Aorta (tissue), 5 donors: ENCODE measurements around the gene ZDHHC7. TPM values are rescaled to one million over a fixed set of nuclear protein-coding genes. Genes with fewer than 3 reads are reported as not detected.
"Not testable (repeated sequence)": the region's sequence is repeated elsewhere in the genome, so short reads cannot be mapped to it uniquely, and the experiment has no call there.

Source experiments
- ATAC-seq: fragments of 200-7000 bp; cut with Tn5 transposase; one replicate; pipeline ENCODE4 v1.9.1; 2022; ENCODE audit warnings: moderate library complexity; ENCODE audit not compliant: low FRiP score
- DNase-seq, 2 donors: peaks; one replicate each; pipeline ENCODE4 v3.0.0-alpha.2; 2020
- H3K27ac ChIP-seq, 2 donors: one replicate each; pipeline ENCODE4 v1.5.1; 2013; ENCODE audit warnings: low read length in 2 of 2, mild to moderate bottlenecking in 2 of 2, moderate library complexity in 2 of 2, control low read depth in 1 of 2, inconsistent platforms in 1 of 2, low read depth in 1 of 2
- H3K27me3 ChIP-seq, 2 donors: one replicate each; pipeline ENCODE4 v1.6.1; 2013; ENCODE audit warnings: control low read depth in 1 of 2, low read length in 1 of 2, mild to moderate bottlenecking in 1 of 2, moderate library complexity in 1 of 2; ENCODE audit not compliant: insufficient read depth in 2 of 2, control insufficient read depth in 1 of 2
- H3K36me3 ChIP-seq, 2 donors: one replicate each; pipeline ENCODE4 v1.6.1; 2013; ENCODE audit warnings: control low read depth in 1 of 2, low read length in 1 of 2, mild to moderate bottlenecking in 1 of 2; ENCODE audit not compliant: insufficient read depth in 2 of 2, control insufficient read depth in 1 of 2
- H3K4me1 ChIP-seq, 2 donors: one replicate each; pipeline ENCODE4 v1.6.1; 2013; ENCODE audit warnings: low read length in 2 of 2, control low read depth in 1 of 2, mild to moderate bottlenecking in 1 of 2, moderate library complexity in 1 of 2; ENCODE audit not compliant: insufficient read depth in 2 of 2, control insufficient read depth in 1 of 2
- H3K4me3 ChIP-seq, 2 donors: one replicate each; pipeline ENCODE4 v1.5.1; 2013; ENCODE audit warnings: low read length in 2 of 2, control low read depth in 1 of 2, mild to moderate bottlenecking in 1 of 2
- H3K9me3 ChIP-seq: one replicate; pipeline ENCODE4 v1.6.1; 2013; ENCODE audit warnings: mild to moderate bottlenecking, low read length; ENCODE audit not compliant: control insufficient read depth
- WGBS, 2 donors: extraction: QIAGEN DNeasy Blood & Tissue Kit; methylation state at CpG; one replicate each; pipeline ENCODE4 v1.1.7; 2013; 5-methylcytosine and 5-hydroxymethylcytosine counted together
- intact Hi-C, 2 donors: fragments of 100-400 bp; cut with DNase I; formaldehyde crosslinking; loops; one replicate each; pipeline versions ENCODE4 v1.14.2 to v1.15.0; 2022
- polyA plus RNA-seq, 2 donors: library from polyadenylated mRNA; stranded (reverse); fragments of 200-250 nt; gene quantifications; one replicate each; pipeline ENCODE4 v1.2.3, GENCODE V29; 2013
- total RNA-seq, 2 donors: library from RNA; stranded (reverse); fragmentation: NEBNext Ultra II Directional; extraction: Animal tissue kit (Norgen Biotek cat#: 25700); gene quantifications; one replicate each; pipeline ENCODE4 v1.2.1, GENCODE V29; 2021
- donor health status: healthy with polysubstance abuse.
- donor health status: Bipolar disorder and iron deficiency.
- donor health status: DM: no; HTN: no; CAD: no.
- donor health status: DM: no; HTN: no; CAD: no.
- donor health status: DM: yes; HTN: yes; CAD: no.

Gene ZDHHC7
- total and polyA plus RNA-seq, 4 donors, result 11.4 to 57.0 (median 36.1) TPM

DNA sequence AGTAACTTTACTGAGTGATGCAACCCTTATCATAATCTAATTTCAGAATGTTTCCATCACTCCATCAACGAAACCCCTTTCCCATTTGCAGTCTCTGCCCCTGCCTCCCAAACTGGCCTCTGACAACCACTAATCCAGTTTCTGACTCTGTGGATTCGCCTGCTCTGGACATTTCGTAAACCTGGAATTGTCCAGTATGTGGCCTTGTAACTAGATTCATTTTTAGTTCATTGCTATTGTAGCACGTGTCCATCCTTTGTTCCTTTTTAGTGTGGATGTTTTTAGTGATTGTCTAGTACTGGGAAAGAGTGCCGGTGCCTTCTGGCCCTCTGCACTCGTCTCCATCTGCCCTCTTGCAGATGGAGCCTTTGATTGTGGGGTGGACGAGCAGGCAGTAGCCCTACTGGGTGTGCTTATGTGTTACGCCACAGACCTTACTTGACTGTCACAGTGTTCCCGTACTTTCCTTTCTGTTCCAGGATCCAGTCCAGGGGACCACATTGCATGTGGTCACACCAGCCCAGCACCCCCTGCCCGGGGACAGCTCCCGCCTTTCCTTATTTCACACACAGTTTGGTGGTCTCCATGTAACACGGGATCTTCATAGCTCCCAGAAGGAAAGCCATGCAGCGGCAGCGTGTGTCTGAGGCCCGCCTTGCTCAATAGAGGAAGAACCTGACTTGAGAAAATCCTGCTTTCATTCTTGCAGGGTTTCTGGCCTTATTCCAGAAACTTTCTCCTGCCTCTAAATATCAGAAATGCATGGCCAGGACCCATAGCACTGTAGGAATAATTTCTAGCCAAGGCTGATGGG is 25.1 kb upstream of the ZDHHC7 start:
- no peak overlapping the region for H3K27ac ChIP-seq
- 89 to 91% methylated on average over 15 of the region's 15 CpGs for WGBS, 2 donors
- ATAC-seq, result no peak
- intact Hi-C loops, result no loop called here
- no peaks in the 10 kb centered on the region for H3K9me3 ChIP-seq
- H3K27me3 ChIP-seq, result no peaks in the 10 kb centered on the region
- DNase-seq, result no peak
- H3K36me3 ChIP-seq, result no peaks in the 10 kb centered on the region
- no peaks in the 10 kb centered on the region for H3K4me1 ChIP-seq
- no peak overlapping the region for H3K4me3 ChIP-seq

DNA sequence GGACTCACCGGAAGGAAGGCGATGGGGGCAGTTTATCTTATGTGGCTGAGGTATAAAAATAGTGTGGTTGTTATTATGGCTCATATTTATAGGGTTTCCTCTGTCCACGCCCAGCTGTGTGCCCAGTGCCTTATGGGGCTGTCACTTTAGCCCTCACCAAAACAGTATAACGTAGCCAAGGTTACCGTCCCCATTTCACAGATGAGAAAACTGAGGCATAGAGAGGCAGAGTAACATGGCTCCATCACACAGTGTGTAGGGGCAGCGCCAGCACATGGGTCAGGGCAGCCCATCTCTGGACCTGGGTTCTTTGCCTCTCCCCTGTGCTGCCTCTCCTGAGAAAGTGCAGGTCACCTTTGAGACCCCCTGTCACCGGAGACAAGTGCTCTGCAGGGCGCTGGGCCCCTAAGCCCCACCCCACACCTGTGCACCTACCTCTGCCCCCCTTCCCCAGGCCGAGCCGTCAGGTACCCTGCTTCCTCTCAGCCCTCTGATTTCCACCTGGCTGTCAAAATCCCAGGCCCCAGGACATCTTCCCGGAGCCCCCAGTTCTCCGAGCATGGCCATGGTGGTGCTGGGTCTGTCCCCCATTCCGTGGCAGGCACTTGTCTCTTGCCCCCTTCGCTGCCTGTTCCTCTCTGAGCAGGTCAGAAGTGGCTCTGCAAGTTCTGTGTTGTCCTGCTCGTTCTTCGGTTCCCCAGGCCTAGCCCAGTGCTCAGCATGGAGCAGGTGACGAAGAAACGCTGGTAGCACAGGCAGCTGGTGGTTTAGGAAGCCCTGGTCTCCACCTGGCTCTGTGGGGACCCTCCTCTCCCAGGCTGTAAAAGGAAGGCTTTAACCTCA is 23.5 kb upstream of the ZDHHC7 start:
- no peaks in the 10 kb centered on the region for H3K9me3 ChIP-seq
- intact Hi-C loops, result no loop called here
- no peak for DNase-seq
- H3K4me1 ChIP-seq, result no peaks in the 10 kb centered on the region
- WGBS, 2 donors, result 88 to 90% methylated on average over 18 of the region's 18 CpGs
- no peak overlapping the region for H3K27ac ChIP-seq
- no peaks in the 10 kb centered on the region for H3K27me3 ChIP-seq
- no peaks in the 10 kb centered on the region for H3K36me3 ChIP-seq
- no peak overlapping the region for H3K4me3 ChIP-seq
- no peak for ATAC-seq

DNA sequence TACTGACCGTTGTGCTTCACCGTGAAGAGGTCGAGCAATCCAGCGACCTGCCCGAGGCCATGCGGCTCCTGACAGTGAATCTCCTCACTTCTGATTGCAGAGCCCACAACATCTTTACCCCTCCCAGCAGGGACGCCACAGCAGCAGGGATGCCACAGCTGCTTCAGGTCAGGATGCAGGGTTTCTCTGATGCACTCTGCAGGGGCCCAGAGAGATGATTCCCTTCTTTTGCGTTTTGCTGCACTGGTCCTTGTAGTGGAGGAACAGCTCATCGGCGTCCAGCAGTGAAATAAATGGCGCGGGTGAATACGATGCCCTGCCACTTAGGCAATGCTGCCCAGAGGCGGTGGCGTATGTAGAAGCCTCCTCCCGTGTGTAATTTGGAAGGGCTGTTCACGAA is 21.8 kb upstream of the ZDHHC7 start:
- intact Hi-C loops, result no loop called here
- no peaks in the 10 kb centered on the region for H3K36me3 ChIP-seq
- no peak overlapping the region for H3K27ac ChIP-seq
- no peak overlapping the region for H3K4me3 ChIP-seq
- DNase-seq, result no peak
- 88 to 90% methylated on average over 17 of the region's 17 CpGs for WGBS, 2 donors
- no peaks in the 10 kb centered on the region for H3K27me3 ChIP-seq
- H3K9me3 ChIP-seq, result no peaks in the 10 kb centered on the region
- no peaks in the 10 kb centered on the region for H3K4me1 ChIP-seq
- no peak for ATAC-seq

DNA sequence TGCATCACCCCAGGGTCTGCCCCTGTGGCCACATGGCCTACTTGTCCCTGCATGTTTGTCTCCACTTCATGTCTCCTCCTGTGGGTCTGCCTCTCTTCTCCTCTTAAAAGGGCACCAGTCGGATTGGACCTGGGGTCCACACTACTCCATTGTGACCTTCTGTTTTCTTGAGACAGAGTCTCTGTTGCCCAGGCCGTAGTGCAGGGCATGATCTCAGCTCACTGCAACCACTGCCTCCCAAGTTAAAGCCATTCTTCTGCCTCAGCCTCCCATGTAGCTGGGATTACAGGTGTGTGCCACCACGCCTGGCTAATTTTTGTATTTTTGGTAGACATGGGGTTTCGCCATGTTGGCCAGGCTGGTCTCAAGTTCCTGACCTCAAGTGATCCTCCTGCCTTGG is 20.9 kb upstream of the ZDHHC7 start:
- H3K9me3 ChIP-seq, intact Hi-C loops, DNase-seq, H3K4me3 ChIP-seq, H3K27ac ChIP-seq, H3K36me3 ChIP-seq, ATAC-seq, H3K27me3 ChIP-seq, H3K4me1 ChIP-seq: not testable (repeated sequence)
- WGBS, 2 donors, result 95 to 97% methylated on average over 4 of the region's 4 CpGs

DNA sequence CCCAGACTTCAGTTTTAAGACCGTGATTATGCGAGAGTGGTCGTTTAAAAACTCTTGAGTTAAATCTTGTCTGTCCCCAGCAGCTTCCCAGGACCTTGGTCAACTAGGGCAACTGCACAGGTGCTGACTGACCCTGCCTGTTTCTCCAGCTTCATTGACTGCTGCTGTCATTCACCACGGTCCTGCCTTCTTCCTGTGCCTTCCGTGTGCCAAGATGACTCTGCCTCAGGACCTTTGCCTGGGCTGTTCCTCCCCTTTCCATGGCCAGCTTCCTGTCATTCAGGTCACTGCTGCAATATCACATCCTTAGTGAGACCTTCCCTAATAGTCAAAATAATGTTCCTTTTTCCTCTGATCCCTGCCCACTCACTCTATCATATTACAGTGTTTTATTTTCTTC is 20.1 kb upstream of the ZDHHC7 start:
- no peak for DNase-seq
- no peak overlapping the region for H3K27ac ChIP-seq
- intact Hi-C loops, result no loop called here
- no peaks in the 10 kb centered on the region for H3K9me3 ChIP-seq
- WGBS, 2 donors, result 91 to 92% methylated on average over 5 of the region's 5 CpGs
- no peaks in the 10 kb centered on the region for H3K4me1 ChIP-seq
- H3K27me3 ChIP-seq, result no peaks in the 10 kb centered on the region
- H3K36me3 ChIP-seq, result no peaks in the 10 kb centered on the region
- no peak for ATAC-seq
- no peak overlapping the region for H3K4me3 ChIP-seq

DNA sequence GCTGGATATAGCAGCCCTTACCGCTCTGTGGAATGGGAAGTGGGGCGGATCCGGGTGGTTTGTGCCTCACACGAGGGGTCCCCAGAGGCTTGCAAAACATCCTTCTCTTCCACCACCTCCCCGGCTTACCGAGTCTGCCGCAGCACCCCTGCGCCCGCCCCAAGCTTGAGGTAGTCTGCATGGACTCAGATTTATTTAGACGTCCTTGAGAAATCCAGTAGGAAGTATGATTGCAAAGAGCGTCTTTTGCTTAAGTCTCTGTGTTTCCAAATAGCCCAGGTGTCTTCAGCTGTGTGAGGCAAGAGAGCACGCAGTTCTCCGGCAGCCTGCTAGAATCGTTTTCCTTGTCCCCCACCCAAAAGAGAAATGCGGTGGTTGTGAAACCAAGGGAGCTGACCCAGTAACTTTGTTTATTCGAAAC is 18.7 kb upstream of the ZDHHC7 start:
- H3K27ac ChIP-seq, result no peak overlapping the region
- no peaks in the 10 kb centered on the region for H3K9me3 ChIP-seq
- intact Hi-C loops, result no loop called here
- 81 to 85% methylated on average over 16 of the region's 16 CpGs for WGBS, 2 donors
- H3K4me1 ChIP-seq, result no peaks in the 10 kb centered on the region
- H3K4me3 ChIP-seq, result no peak overlapping the region
- H3K27me3 ChIP-seq, result no peaks in the 10 kb centered on the region
- no peaks in the 10 kb centered on the region for H3K36me3 ChIP-seq
- ATAC-seq (no peak), DNase-seq (no peak)

DNA sequence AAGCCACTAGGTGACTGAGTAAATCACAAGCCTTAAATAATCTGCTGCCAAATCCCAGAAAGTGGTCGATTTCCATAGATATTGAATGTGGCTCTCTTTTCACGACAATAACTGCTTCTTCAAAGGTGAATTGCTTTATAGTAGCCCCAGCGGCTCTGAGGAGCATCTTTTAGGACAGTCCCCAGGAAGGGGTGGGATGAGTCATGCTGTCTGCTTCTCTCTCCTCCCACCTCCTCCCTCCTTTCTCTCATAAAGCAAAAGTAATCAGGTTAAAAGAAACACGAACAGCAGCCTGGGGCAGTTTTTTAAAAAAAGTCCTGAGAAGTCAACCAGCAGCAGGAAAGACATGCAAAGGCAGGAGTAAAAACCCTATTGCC is 18.1 kb upstream of the ZDHHC7 start:
- no peaks in the 10 kb centered on the region for H3K36me3 ChIP-seq
- H3K27me3 ChIP-seq, result no peaks in the 10 kb centered on the region
- ATAC-seq (no peak), DNase-seq (no peak)
- no peaks in the 10 kb centered on the region for H3K9me3 ChIP-seq
- no peak overlapping the region for H3K27ac ChIP-seq
- 34 to 35% methylated on average over 4 of the region's 4 CpGs for WGBS, 2 donors
- intact Hi-C loops, result no loop called here
- no peaks in the 10 kb centered on the region for H3K4me1 ChIP-seq
- no peak overlapping the region for H3K4me3 ChIP-seq

DNA sequence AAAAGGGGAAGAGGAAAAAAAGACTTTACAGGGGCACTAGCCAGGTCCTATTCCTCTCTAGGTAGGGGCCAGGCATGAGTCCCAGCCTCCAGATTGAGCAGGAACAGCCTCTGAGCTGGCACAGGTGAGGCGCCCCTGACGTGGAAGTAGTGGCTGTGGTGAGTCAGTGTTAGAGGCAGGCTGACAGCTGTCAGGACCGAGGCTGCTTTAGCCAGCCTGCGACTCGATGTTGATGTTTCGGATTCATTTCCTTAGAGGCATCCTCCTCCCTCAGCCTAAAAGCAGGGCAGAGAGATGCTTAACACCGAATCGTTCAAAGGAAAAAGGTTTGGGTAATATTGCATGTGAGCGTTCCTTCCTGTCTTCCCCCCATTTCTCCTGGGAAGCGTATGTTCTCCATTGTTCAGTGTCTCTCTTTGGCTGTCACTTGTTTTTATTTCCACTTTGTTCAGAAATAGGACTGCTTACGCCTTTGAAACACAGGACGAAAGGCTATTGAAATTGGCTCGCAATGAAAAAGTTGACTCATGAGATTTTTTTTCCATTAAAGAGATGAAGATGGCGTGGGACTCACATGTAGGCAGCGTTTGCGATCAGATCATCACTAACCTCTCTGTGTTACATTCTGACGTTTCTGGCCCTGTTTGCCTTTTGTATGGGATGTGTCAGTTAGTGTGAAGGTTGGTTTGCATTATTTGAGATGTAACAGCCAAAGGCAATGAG is 17.5 kb upstream of the ZDHHC7 start:
- 2 to 3% methylated on average over 17 of the region's 17 CpGs for WGBS, 2 donors
- peak overlapping the region in 1 of 2 donors; percentile 45 for H3K4me3 ChIP-seq
- no peaks in the 10 kb centered on the region for H3K4me1 ChIP-seq
- no peaks in the 10 kb centered on the region for H3K27me3 ChIP-seq
- H3K27ac ChIP-seq, result peak overlapping the region in 1 of 2 donors; percentile 48
- intact Hi-C loops, result no loop called here
- H3K36me3 ChIP-seq, result no peaks in the 10 kb centered on the region
- H3K9me3 ChIP-seq, result no peaks in the 10 kb centered on the region
- peak; percentile 66 to 83 for DNase-seq
- peak; percentile 44 for ATAC-seq
